Stimulated activated CD8-positive, alpha-beta memory T cell treated with anti-CD3 and anti-CD28 coated beads, Interleukin-12 subunit alpha, Interleukin-12 subunit beta, amount 100 ng/mL, for 1 hour (primary cell): ENCODE results near the gene TRPC4AP.
A peak's percentile ranks its signal among the peaks of the same experiment; 100 is the strongest.

ENCODE experiments used
- DNase-seq: peaks from one replicate; pipeline ENCODE4 v3.0.0-alpha.2; 2020; ENCODE audit warnings: low read depth

Gene TRPC4AP

GRCh38 chr20:34970193-34970840 lies 122.3 kb downstream of the TRPC4AP start:
- DNase-seq, result no peak

- no peak for DNase-seq
Measured at GRCh38 chr20:34968042-34968775, 124.4 kb downstream of the TRPC4AP start.

GRCh38 chr20:34967421-34967820 lies 125.2 kb downstream of the TRPC4AP start:
- DNase-seq, result no peak

- DNase-seq, result no peak
Measured at GRCh38 chr20:34965051-34965450, 127.6 kb downstream of the TRPC4AP start.

GRCh38 chr20:34964486-34964885 lies 128.1 kb downstream of the TRPC4AP start:
- no peak for DNase-seq

DNA sequence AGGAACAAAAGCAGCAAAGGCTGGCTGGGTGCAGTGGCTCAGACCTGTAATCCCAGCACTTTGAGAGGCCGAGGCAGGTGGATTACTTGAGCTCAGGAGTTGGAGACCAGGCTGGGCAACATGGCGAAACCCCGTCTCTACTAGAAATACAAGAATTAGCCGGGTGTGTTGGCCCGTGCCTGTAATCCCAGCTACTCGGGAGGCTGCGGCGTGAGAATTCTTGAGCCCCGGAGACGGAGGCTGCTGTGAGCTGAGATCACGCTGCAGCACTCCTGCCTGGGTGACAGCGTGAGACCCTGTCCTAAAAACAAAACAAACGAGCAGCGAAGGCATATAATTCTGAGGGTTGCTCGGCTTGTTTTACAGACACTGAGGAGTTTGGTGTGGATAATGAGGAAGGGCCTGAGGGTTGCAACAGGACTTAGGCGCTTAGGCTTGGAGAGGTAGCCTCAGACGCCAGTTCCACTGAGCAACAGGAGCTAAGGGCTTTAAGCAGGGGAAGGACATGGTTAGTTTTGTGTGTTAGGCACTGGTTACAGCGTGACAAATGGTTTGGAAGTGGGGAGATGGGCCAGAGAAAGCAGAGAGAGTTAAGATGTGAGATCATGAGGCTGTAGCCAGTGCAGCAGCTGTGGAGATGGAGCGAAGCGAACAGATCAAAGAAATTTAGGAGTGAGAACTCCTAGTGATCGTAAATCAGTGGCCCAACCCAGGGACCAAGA lies 135.7 kb downstream of the TRPC4AP start:
- no peak for DNase-seq

GRCh38 chr20:34956041-34956458 lies 136.6 kb downstream of the TRPC4AP start:
- DNase-seq, result no peak

- DNase-seq, result peak; percentile 96
Measured at GRCh38 chr20:34955231-34956040, 137.2 kb downstream of the TRPC4AP start, which contains the start of the genes GSS and MYH7B. Gene GSS (minus strand): TSS chr20:34955806. CDS start chr20:34951852, 3,954 bp downstream. Gene MYH7B (plus strand): TSS chr20:34955868. CDS start chr20:34978006, 22,138 bp downstream.

DNA sequence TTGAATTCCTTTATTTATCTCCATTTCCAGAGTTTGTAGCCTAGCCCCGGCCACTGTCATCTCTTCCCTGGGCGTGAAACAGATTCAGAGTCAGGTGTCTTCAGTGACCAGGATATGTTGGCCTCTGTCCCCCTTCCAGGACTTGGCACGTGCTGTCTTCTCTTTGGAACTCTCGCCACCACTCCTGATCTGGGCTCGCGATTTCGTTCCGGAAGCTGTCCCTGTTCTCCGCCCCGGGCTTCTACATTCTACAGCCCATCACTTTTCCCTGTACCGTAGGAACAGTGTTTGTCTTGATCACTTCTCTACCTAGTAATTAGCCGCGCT lies 137.7 kb downstream of the TRPC4AP start:
- DNase-seq, result no peak

DNA sequence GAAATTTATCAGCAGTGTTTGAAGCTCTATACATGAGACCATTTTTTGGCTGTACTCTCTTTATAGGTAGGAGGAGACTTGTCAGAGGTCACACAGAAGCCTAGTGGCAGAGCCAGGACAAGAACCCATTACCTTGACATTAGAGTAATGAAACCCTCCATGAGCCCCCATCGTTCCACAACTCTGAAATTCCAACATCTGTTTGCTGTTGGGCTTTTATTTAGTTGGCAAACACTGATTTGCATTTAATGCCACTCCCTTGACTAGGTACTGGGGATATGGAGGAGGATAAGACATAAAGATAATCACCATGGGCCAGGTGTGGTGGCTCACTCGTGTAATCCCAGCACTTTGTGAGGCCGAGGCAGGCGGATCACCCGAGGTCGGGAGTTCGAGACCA lies 138.6 kb downstream of the TRPC4AP start:
- no peak for DNase-seq

GRCh38 chr20:34952671-34953070 lies 139.9 kb downstream of the TRPC4AP start:
- DNase-seq, result no peak
